B cell (primary cell): ENCODE data around the gene PPCS. TPM values are rescaled to one million over a fixed set of nuclear protein-coding genes. Genes with fewer than 3 reads are reported as not detected.

Experiments
- ATAC-seq: fragments of 200-7000 bp; cut with Tn5 transposase; one replicate; pipeline ENCODE4 v1.10.0; 2021; ENCODE audit warnings: low read depth, mild to moderate bottlenecking, moderate number of reproducible peaks, moderate library complexity
- CTCF ChIA-PET: fragments of 350-600 bp; sonication (Branson Sonifier 250); formaldehyde crosslinking; loops from one replicate; lab custom pipeline; 2021; ENCODE audit warnings: antibody characterized with exemption, inconsistent platforms; lab: Charles Lee
- POLR2A ChIA-PET: fragments of 350-600 bp; sonication (Branson Sonifier 250); formaldehyde crosslinking; loops from one replicate; lab custom pipeline; 2021; ENCODE audit warnings: antibody characterized with exemption; lab: Charles Lee
- DNase-seq: peaks from one replicate; pipeline ENCODE4 v3.0.0; 2013
- H2AFZ ChIP-seq: 2 replicates; pipeline ENCODE4 v1.6.1; 2012; ENCODE audit warnings: mild to moderate bottlenecking, low read depth, low read length; ENCODE audit not compliant: insufficient read depth, poor library complexity, severe bottlenecking
- H3K27ac ChIP-seq, 2 donors: 1 replicate in 1 of 2; 2 replicates in 1 of 2; pipeline ENCODE4 v1.5.1; 2012 to 2013; ENCODE audit warnings: low read length in 2 of 2, mild to moderate bottlenecking in 2 of 2, moderate library complexity in 1 of 2
- H3K27me3 ChIP-seq, 4 experiments: fragments of 200-600 bp in 1 of 4; sonication (generic) in 1 of 4; replicated peaks in 1 of 4; 1 replicate in 2 of 4; 2 replicates in 2 of 4; pipeline versions ENCODE4 v1.6.1 to v1.7.0; 2013 to 2016; ENCODE audit warnings: low read length in 3 of 4, mild to moderate bottlenecking in 2 of 4, mixed read lengths in 1 of 4, moderate library complexity in 1 of 4; ENCODE audit not compliant: insufficient read depth in 4 of 4, control insufficient read depth in 3 of 4; ENCODE audit errors: control extremely low read depth in 1 of 4
- H3K36me3 ChIP-seq, 2 experiments: replicated peaks in 1 of 2; 1 replicate in 1 of 2; 2 replicates in 1 of 2; pipeline versions ENCODE4 v1.6.1 to v1.7.1; 2013; ENCODE audit warnings: low read length in 1 of 2; ENCODE audit not compliant: insufficient read depth in 2 of 2, control insufficient read depth in 1 of 2; ENCODE audit errors: control extremely low read depth in 1 of 2, extremely low read depth in 1 of 2
- H3K4me1 ChIP-seq, 2 donors: fragments of 200-600 bp in 1 of 2; sonication (generic) in 1 of 2; 1 replicate in 1 of 2; 2 replicates in 1 of 2; pipeline versions ENCODE4 v1.5.1 to v1.6.1; 2013 to 2017; ENCODE audit warnings: low read length in 2 of 2; ENCODE audit not compliant: control insufficient read depth in 2 of 2, insufficient read depth in 2 of 2
- H3K4me2 ChIP-seq: replicated peaks from 2 replicates; pipeline ENCODE3; 2012; ENCODE audit warnings: mild to moderate bottlenecking, low read depth, low read length; ENCODE audit not compliant: poor library complexity, severe bottlenecking
- H3K4me3 ChIP-seq, 5 experiments: fragments of 200-600 bp in 1 of 5; sonication (generic) in 1 of 5; 1 replicate in 3 of 5; 2 replicates in 2 of 5; pipeline versions ENCODE4 v1.5.1 to v1.7.0; 2011 to 2016; ENCODE audit warnings: low read length in 4 of 5, mild to moderate bottlenecking in 4 of 5, low read depth in 2 of 5, control low read depth in 1 of 5, moderate library complexity in 1 of 5; ENCODE audit not compliant: insufficient read depth in 1 of 5; ENCODE audit errors: control extremely low read depth in 1 of 5, extremely low read depth in 1 of 5
- H3K79me2 ChIP-seq: fragments of 200-600 bp; sonication (generic); one replicate; pipeline ENCODE4 v1.6.0; 2016; ENCODE audit warnings: low read length; ENCODE audit not compliant: control insufficient read depth, insufficient read depth
- H3K9ac ChIP-seq: fragments of 200-600 bp; sonication (generic); 2 replicates; pipeline ENCODE4 v1.6.1; 2017; ENCODE audit warnings: mild to moderate bottlenecking, low read length, moderate library complexity
- H3K9me3 ChIP-seq, 3 donors: one replicate each; pipeline versions ENCODE4 v1.6.1 to v1.7.1; 2013; ENCODE audit warnings: low read length in 2 of 3; ENCODE audit not compliant: control insufficient read depth in 2 of 3, insufficient read depth in 1 of 3; ENCODE audit errors: control extremely low read depth in 1 of 3
- H4K20me1 ChIP-seq: 2 replicates; pipeline ENCODE4 v1.6.0; 2012; ENCODE audit warnings: mild to moderate bottlenecking, low read length; ENCODE audit not compliant: insufficient read depth, control insufficient read depth, poor library complexity, severe bottlenecking
- H3K27ac Mint-ChIP-seq: one replicate; pipeline ENCODE4 v1.8.0; 2021; ENCODE audit warnings: mixed read lengths
- H3K27me3 Mint-ChIP-seq: one replicate; pipeline ENCODE4 v1.8.0; 2021; ENCODE audit warnings: mixed read lengths
- H3K4me1 Mint-ChIP-seq: one replicate; pipeline ENCODE4 v1.8.0; 2021; ENCODE audit warnings: mixed read lengths
- H3K4me3 Mint-ChIP-seq: one replicate; pipeline ENCODE4 v1.8.0; 2021; ENCODE audit warnings: mixed read lengths
- H3K9me3 Mint-ChIP-seq: one replicate; pipeline ENCODE4 v1.8.0; 2022; ENCODE audit warnings: mixed read lengths; ENCODE audit not compliant: insufficient read depth
- EZH2 ChIP-seq: IDR thresholded peaks from 2 replicates; pipeline ENCODE4 v1.6.1; 2012; ENCODE audit warnings: borderline replicate concordance, low read depth, mild to moderate bottlenecking, moderate library complexity, low read length; ENCODE audit not compliant: insufficient read depth, poor library complexity, severe bottlenecking
- WGBS: methylation state at CpG from one replicate; pipeline ENCODE4 v1.1.5; 2013; ENCODE audit warnings: missing lambda C conversion rate; ENCODE audit not compliant: insufficient coverage; 5-methylcytosine and 5-hydroxymethylcytosine counted together
- intact Hi-C: fragments of 100-400 bp; cut with micrococcal nuclease; formaldehyde crosslinking; loops from one replicate; pipeline ENCODE4 v1.10.0; 2022
- polyA plus RNA-seq: library from polyadenylated mRNA; depleted of rRNA; stranded (reverse); fragments of >200 nt; gene quantifications from 2 replicates; pipeline ENCODE4 v1.2.3, GENCODE V29; 2012
- total RNA-seq, 2 donors: library from RNA; stranded (reverse); fragments of 120-200 nt in 1 of 2; gene quantifications; 1 replicate in 1 of 2; 2 replicates in 1 of 2; pipeline versions ENCODE4 v1.2.3 to v1.2.4, GENCODE V29; 2013 to 2022
- TF ChIP-seq, protein P1 (sequence below): fragments of 200-600 bp; IDR thresholded peaks from one replicate; pipeline ENCODE4 v1.8.0; 2022; ENCODE audit warnings: antibody characterized with exemption, mild to moderate bottlenecking

Gene PPCS
- total and polyA plus RNA-seq, 2 donors (not counting 1 experiment from before 2014, with no cell fraction given): 74.9 to 88.4 TPM

DNA sequence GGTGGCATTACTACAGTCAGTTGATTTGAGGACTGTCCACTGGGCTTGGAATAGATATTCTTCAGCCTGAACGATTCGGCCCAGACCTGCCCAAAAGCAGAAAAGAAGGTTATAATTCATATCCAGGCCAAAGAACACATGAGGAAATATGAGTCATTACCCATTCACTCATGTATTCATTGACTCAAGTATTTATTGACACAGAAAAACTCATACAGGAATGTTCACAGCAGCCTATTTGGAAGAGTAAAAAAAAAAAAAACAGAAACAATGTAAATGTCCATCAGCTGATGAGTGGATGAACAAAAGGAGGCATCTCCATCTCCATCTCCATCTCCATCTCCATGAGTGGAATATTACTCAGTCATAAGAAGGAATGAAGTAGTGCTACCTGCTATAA, 16.4 kb upstream of the PPCS start:
- no peak overlapping the region for H3K4me2 ChIP-seq
- no peaks in the 10 kb centered on the region for H3K79me2 ChIP-seq
- intact Hi-C loops: no loop called here
- no peak overlapping the region for H3K27ac ChIP-seq
- no peak overlapping the region for H3K9ac ChIP-seq
- ChIA-PET CTCF (no interaction called here), POLR2A (no interaction called here)
- no peaks in the 10 kb centered on the region for H3K4me1 ChIP-seq
- no peak overlapping the region for H3K27ac Mint-ChIP-seq
- no peak for TF ChIP-seq EZH2
- TF ChIP-seq, protein P1, sequence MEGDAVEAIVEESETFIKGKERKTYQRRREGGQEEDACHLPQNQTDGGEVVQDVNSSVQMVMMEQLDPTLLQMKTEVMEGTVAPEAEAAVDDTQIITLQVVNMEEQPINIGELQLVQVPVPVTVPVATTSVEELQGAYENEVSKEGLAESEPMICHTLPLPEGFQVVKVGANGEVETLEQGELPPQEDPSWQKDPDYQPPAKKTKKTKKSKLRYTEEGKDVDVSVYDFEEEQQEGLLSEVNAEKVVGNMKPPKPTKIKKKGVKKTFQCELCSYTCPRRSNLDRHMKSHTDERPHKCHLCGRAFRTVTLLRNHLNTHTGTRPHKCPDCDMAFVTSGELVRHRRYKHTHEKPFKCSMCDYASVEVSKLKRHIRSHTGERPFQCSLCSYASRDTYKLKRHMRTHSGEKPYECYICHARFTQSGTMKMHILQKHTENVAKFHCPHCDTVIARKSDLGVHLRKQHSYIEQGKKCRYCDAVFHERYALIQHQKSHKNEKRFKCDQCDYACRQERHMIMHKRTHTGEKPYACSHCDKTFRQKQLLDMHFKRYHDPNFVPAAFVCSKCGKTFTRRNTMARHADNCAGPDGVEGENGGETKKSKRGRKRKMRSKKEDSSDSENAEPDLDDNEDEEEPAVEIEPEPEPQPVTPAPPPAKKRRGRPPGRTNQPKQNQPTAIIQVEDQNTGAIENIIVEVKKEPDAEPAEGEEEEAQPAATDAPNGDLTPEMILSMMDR: no peak
- no peak overlapping the region for H3K4me3 Mint-ChIP-seq
- ATAC-seq: no peak
- H3K9me3 Mint-ChIP-seq: no peaks in the 10 kb centered on the region
- no peaks in the 10 kb centered on the region for H3K9me3 ChIP-seq
- no CpG with 5 or more reads among the region's 2 CpGs for WGBS
- no peaks in the 10 kb centered on the region for H3K27me3 ChIP-seq
- no peak overlapping the region for H2AFZ ChIP-seq
- no peaks in the 10 kb centered on the region for H4K20me1 ChIP-seq
- H3K4me1 Mint-ChIP-seq: no peaks in the 10 kb centered on the region
- H3K36me3 ChIP-seq: no peaks in the 10 kb centered on the region
- H3K4me3 ChIP-seq: no peak overlapping the region
- DNase-seq: no peak
- peaks cover 4% of the 10 kb centered on the region for H3K27me3 Mint-ChIP-seq

DNA sequence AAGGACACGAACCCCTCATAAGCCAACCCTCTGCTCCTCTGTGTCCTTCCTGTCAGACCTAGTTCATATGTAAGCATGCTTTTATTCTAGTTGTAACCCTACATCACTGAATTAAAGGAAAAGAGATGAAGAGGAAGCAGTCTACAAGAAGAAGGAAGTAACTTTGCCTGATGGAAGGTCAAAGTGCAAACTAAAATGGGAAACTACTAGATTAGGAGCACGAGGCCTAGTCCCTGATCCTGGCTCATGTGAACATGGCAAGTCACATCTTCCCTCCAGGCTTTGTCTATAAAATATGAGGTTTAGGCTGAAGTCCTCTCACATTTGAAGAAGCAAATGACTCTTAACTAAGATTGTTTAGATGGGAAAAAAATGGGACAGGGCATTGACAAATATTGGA, 13.7 kb upstream of the PPCS start:
- H3K4me2 ChIP-seq: no peak overlapping the region
- Mint-ChIP-seq H3K4me1 (no peaks in the 10 kb centered on the region), H3K4me3 (no peak overlapping the region), H3K9me3 (no peaks in the 10 kb centered on the region), H3K27ac (no peak overlapping the region), H3K27me3 (no peaks in the 10 kb centered on the region)
- H3K9ac ChIP-seq: no peak overlapping the region
- H3K4me3 ChIP-seq: no peak overlapping the region
- TF ChIP-seq, protein P1: no peak
- no peak for TF ChIP-seq EZH2
- no peak overlapping the region for H2AFZ ChIP-seq
- H3K9me3 ChIP-seq: no peaks in the 10 kb centered on the region
- no peaks in the 10 kb centered on the region for H3K36me3 ChIP-seq
- no peaks in the 10 kb centered on the region for H3K27me3 ChIP-seq
- no peak for ATAC-seq
- no peaks in the 10 kb centered on the region for H3K4me1 ChIP-seq
- H3K79me2 ChIP-seq: no peaks in the 10 kb centered on the region
- ChIA-PET POLR2A (no interaction called here), CTCF (no interaction called here)
- 75% methylated on average over 1 of the region's 2 CpGs for WGBS
- no peak overlapping the region for H3K27ac ChIP-seq
- no peaks in the 10 kb centered on the region for H4K20me1 ChIP-seq
- intact Hi-C loops: no loop called here
- no peak for DNase-seq
